SKM-1 treated with dmso at 0.1 percent for 144 hours (cell line): ENCODE measurements around the gene SREBF1.

ENCODE experiments used
- DNase-seq: peaks from one replicate; lab custom pipeline; 2025; ENCODE audit not compliant: unreplicated experiment; lab: John Stamatoyannopoulos, UW

SREBF1 gene

DNA sequence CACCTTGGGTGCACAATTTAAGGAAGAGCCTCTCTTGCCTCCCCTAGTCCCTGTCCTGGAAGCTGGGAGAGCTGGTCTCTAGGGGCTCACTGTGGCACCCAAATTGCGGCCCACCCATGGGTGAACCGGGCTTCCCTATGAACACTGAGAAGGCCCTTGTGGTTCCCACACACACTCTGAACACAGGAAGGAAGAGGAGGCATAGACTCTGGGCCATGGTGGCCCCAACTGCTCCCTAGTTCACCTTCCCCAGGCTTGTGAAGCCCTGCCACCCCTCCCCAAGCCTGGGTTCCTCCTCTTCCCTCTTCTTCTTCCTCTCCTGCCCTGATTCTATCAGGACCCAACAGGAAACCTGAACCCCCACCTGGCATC, 10.5 kb downstream of the SREBF1 start:
- DNase-seq = no peak

- DNase-seq = no peak
These were observed 11.8 kb downstream of the SREBF1 start for GRCh38 chr17:17824783-17825614.

DNA sequence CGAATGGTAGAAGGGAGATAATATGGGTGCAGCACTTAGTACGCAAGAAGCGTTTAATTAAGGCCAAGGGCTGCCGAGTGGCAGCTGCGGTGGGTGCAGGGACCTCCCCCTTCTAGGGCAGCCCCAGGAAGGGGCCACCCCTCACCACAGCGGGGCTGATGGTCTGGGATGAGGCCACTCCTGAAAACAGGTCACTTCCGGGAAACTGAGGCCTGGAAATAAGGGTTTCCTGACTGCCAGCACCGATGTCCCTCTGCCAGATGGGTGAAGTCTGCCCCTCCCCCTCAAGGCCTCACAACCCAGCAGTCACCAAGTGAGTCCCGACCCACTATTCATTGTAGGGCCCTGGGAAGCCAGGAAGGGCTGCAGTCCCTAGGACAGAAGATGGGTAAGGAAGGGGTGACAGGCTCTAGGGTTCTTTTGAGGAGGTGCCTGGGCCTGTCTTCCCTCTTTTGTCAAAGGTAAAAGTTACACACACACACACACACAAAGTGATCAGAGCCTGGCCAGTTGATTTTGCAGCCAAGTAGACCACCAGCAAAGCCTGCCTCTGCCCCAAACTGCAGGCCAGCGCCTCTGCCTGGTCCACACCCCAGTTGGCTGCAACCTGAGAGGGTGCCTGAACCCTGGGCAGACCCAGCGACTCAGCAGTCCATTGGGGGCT, 12.5 kb downstream of the SREBF1 start:
- no peak for DNase-seq

DNA sequence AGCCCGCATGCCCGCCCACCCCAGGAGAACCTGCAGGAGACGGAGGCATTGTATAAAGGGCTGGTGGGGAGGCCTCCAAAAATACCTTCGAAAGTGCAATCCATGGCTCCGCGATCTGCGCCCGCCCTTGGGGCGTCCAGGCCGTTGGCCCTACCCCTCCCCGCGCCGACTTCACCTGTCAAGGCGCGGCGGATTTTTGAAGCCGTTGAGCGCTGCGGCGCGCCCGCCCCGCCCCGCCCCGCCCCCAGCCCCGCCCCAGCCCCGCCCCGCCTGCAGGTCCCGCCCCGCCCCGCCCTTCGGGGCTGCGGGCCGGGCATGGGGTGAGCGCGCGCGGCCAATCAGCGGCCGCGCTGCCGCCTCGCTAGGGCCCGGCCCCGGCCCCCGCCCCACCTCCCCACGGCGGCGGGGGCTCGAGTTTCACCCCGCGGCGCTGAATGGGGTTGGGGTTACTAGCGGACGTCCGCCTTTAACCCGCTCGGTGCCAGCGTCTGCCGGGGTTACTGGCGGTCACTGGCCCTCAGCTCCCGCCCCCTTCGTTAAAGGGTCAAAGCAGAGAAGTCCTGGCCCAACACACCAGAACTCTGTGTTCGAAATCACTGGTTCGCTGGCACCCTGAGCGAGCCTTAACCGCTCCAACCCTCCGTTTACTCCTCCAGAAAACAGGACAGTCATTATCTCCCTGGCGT, 13.2 kb downstream of the SREBF1 start:
- DNase-seq = peak; percentile 60

- no peak for DNase-seq
These were observed 14.2 kb downstream of the SREBF1 start for GRCh38 chr17:17822616-17823015.

DNA sequence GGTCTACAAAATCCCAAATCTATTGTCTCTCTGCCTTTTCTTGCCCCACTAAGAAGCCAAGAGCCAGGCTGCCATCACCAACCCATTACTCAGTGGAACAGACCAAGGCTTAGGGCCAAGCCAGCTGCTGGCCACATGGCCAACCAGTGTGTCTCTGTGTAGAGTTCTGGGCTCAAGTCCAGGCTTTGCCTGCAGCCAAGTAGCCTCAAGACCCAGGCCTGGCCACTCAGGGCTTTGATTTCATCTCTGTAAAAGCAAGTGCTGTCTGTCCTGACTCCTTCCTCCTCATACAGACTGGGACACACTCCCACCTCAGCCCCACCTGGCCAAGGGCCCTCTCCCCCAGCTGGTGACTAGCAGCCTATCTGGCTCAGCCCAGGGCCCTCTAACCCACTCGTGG, 14.6 kb downstream of the SREBF1 start:
- DNase-seq = no peak

DNA sequence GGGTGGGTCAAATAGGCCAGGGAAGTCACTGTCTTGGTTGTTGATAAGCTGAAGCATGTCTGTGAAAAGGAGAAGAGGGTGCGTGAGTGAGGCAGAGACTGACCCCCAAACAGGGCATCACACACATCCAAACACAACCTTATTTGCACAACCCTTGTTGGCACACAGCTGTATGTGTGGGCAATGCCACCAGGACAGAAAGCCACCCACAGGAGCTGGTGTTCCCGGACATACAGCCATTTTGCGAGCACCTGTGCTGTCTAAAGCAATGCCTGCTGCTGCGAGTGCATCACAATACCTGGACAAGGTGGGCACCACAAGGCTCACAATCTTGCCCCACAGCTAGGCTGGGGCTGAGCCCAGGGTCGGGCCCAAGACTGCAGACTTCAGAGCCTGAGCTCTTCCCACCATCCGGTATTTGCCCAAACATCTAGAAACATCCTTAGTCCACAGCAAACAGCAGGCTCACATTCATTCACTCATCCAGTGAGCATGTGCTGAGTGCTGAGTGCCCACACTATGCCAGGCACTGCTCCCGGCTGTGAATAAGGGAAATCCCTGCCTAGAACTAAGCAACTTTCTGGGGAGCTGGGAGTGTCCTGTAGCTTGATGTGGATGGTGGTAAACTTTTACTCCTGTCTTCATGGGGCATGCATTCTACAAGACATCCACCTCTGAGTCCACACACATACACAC, 16.2 kb downstream of the SREBF1 start:
- no peak for DNase-seq

- no peak for DNase-seq
These were observed 16.7 kb downstream of the SREBF1 start for GRCh38 chr17:17820046-17820445.

GRCh38 chr17:17819561-17819995, 17.2 kb downstream of the SREBF1 start:
- peak; percentile 24 for DNase-seq

DNA sequence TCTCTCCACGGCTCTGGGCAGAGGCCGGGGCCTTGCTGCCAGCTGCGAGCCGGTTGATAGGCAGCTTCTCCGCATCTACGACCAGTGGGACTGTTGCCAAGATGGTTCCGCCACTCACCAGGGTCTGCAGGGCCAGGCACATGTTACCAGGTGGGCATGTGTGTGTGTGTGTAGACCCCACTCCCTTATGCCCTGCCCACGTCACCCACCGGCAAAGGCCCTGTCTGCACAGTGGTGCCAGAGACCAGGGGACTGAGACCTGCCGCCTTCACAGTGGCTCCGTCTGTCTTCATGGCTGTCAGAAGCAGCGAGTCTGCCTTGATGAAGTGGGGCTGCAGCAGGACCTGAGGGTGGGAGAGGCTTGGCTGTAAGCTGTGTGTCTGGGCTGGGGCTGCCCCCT, 17.7 kb downstream of the SREBF1 start:
- DNase-seq = no peak

DNA sequence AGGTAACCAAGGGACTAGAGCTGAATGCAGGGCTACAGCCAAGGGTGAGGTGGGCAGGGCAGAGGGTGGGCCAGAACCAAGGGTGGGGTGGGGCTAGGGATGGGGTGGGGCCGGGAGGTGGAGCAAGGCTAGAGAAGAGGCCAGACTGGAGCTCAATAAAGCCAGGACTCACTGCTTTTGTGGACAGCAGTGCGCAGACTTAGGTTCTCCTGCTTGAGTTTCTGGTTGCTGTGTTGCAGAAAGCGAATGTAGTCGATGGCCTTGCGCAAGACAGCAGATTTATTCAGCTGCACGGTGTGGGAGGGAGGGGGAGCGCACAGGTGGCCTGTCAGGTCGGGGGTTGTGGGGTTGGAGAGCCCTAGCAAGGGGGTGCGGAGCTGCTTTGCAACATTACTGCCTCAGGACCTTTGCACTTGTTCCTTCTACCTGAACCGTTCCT, 18.7 kb downstream of the SREBF1 start:
- no peak for DNase-seq

- DNase-seq = no peak
These were observed 19.2 kb downstream of the SREBF1 start for GRCh38 chr17:17817552-17817947.

GRCh38 chr17:17816831-17817551, 19.8 kb downstream of the SREBF1 start:
- no peak for DNase-seq

- DNase-seq = no peak
These were observed 20.5 kb downstream of the SREBF1 start for GRCh38 chr17:17816240-17816814.

- DNase-seq = no peak
These were observed 21.2 kb downstream of the SREBF1 start for GRCh38 chr17:17815436-17816200.

DNA sequence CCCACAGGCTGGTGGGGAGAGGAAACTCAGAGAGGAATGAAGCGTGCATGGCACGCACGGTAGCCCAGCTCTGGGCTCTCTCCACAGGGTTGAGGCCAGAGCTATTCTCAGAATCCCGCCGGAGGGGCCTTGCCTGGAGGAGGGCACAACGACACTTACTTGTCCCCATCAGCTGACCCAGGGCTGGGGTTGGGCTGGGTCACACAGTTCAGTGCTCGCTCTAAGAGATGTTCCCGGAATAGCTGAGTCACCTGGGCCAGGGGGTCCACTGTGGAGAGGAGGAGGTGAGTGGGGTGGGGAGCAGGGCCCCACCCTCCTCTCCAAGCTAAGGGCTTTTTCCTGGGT, 21.8 kb downstream of the SREBF1 start:
- DNase-seq = no peak

GRCh38 chr17:17814162-17815061, 22.4 kb downstream of the SREBF1 start:
- DNase-seq = no peak

DNA sequence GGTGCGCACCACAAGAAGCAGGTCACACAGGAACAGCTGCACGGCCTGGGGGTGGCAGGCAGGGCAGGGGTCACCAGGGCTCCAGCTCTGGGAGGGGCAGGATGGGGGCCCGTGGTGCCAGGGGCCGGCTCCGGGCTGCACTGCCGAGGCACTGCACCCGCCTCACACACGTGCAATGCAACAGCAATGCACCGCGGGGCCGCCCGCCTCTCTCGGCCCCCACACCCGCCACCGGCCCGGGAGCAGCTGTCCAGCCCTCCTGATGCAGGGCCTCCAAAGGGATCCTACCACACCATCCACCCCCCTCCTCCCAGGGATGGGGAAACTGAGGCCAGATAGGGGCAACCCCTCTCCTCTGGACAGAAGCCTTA, 23.1 kb downstream of the SREBF1 start:
- no peak for DNase-seq
